SU-DHL-6 (cell line): ENCODE measurements around the gene TSPAN12.

Source experiments
- H2AFZ ChIP-seq: fragments of 200-600 bp; sonication (generic); 2 replicates; pipeline ENCODE4 v1.6.1; 2014; ENCODE audit warnings: low read depth, mild to moderate bottlenecking, moderate library complexity, mixed read lengths, antibody characterized with exemption, low read length; ENCODE audit not compliant: severe bottlenecking
- H3F3A ChIP-seq: fragments of 200-600 bp; shearing (Covaris generic); 2 replicates; pipeline ENCODE4 v1.6.0; 2016; ENCODE audit warnings: antibody characterized with exemption, mild to moderate bottlenecking; ENCODE audit not compliant: insufficient read depth
- H3K27ac ChIP-seq: fragments of 200-600 bp; sonication (generic); 2 replicates; pipeline ENCODE4 v1.5.1; 2016; ENCODE audit warnings: low read depth, mild to moderate bottlenecking, low read length, moderate library complexity, mixed read lengths
- H3K27me3 ChIP-seq: fragments of 200-600 bp; sonication (generic), shearing (Covaris generic); 2 replicates; pipeline ENCODE4 v1.6.0; 2014; ENCODE audit warnings: mild to moderate bottlenecking, low read length
- H3K36me3 ChIP-seq: fragments of 200-600 bp; sonication (generic); 2 replicates; pipeline ENCODE4 v1.6.1; 2014; ENCODE audit warnings: mild to moderate bottlenecking, low read length, mixed read lengths
- H3K4me2 ChIP-seq: fragments of 300-600, 200-600 bp; shearing (Covaris generic), sonication (generic); 2 replicates; pipeline ENCODE4 v1.6.0; 2014; ENCODE audit warnings: low read length, low read depth, mild to moderate bottlenecking; ENCODE audit not compliant: poor library complexity, severe bottlenecking
- H3K4me3 ChIP-seq: fragments of 200-600 bp; sonication (generic); 2 replicates; pipeline ENCODE4 v1.5.1; 2014; ENCODE audit warnings: antibody characterized with exemption, low read length, mild to moderate bottlenecking, mixed read lengths; ENCODE audit not compliant: insufficient read depth, poor library complexity, severe bottlenecking
- H3K79me2 ChIP-seq: fragments of 200-600 bp; sonication (generic); 2 replicates; pipeline ENCODE4 v1.6.1; 2014; ENCODE audit warnings: mild to moderate bottlenecking, low read length, moderate library complexity; ENCODE audit not compliant: insufficient read depth
- H3K9ac ChIP-seq: fragments of 200-600 bp; sonication (generic); 2 replicates; pipeline ENCODE4 v1.7.0; 2014; ENCODE audit warnings: mild to moderate bottlenecking, low read length
- H3K9me2 ChIP-seq: fragments of 200-600 bp; sonication (generic); replicated peaks from 2 replicates; pipeline ENCODE4 v1.6.1; 2014; ENCODE audit warnings: low read length; ENCODE audit not compliant: insufficient read depth
- H3K9me3 ChIP-seq: fragments of 200-600 bp; sonication (generic); 2 replicates; pipeline ENCODE4 v1.6.1; 2014; ENCODE audit warnings: low read length, mixed read lengths; ENCODE audit not compliant: insufficient read depth
- H4K20me1 ChIP-seq: fragments of 200-600 bp; sonication (generic); 2 replicates; pipeline ENCODE4 v1.6.1; 2014; ENCODE audit warnings: low read depth, mild to moderate bottlenecking, antibody characterized with exemption, low read length, moderate library complexity, mixed read lengths
- CTCF ChIP-seq: fragments of 200-600 bp; sonication (generic); IDR thresholded peaks from one replicate; pipeline ENCODE4 v1.5.1; 2017; ENCODE audit warnings: antibody characterized with exemption, mild to moderate bottlenecking, low read length, moderate library complexity; ENCODE audit not compliant: insufficient read depth, poor library complexity, severe bottlenecking
- EZH2phosphoT487 ChIP-seq: fragments of 200-600 bp; sonication (generic), shearing (Covaris generic); conservative IDR thresholded peaks from 2 replicates; pipeline ENCODE4 v1.6.1; 2018; ENCODE audit warnings: mild to moderate bottlenecking, antibody characterized with exemption, low read length, moderate library complexity, mixed read lengths

Gene TSPAN12

GRCh38 chr7:120775755-120776154 lies 82.2 kb downstream of the TSPAN12 start:
- H3K27me3 ChIP-seq, result no peaks in the 10 kb centered on the region
- TF ChIP-seq EZH2phosphoT487, result no peak
- no peak for TF ChIP-seq CTCF
- no peaks in the 10 kb centered on the region for H3K79me2 ChIP-seq
- no peak overlapping the region for H3K27ac ChIP-seq
- H3K4me3 ChIP-seq, result no peak overlapping the region
- H3K9me3 ChIP-seq, result no peaks in the 10 kb centered on the region
- no peak overlapping the region for H3K4me2 ChIP-seq
- no peaks in the 10 kb centered on the region for H3K9me2 ChIP-seq
- H3F3A ChIP-seq, result no peaks in the 10 kb centered on the region
- no peak overlapping the region for H2AFZ ChIP-seq
- no peak overlapping the region for H3K9ac ChIP-seq
- no peaks in the 10 kb centered on the region for H3K36me3 ChIP-seq
- no peaks in the 10 kb centered on the region for H4K20me1 ChIP-seq

GRCh38 chr7:120774481-120774880 lies 83.5 kb downstream of the TSPAN12 start:
- Histone ChIP-seq H3K36me3 (no peaks in the 10 kb centered on the region), H3K4me2 (no peak overlapping the region), H4K20me1 (no peaks in the 10 kb centered on the region), H3K27me3 (no peaks in the 10 kb centered on the region), H3K9me2 (no peaks in the 10 kb centered on the region), H3K27ac (no peak overlapping the region), H3K4me3 (no peak overlapping the region), H3F3A (no peaks in the 10 kb centered on the region), H3K9me3 (no peaks in the 10 kb centered on the region), H3K9ac (no peak overlapping the region), H2AFZ (no peak overlapping the region), H3K79me2 (no peaks in the 10 kb centered on the region)
- TF ChIP-seq EZH2phosphoT487 (no peak), CTCF (no peak)

- H3K4me2 ChIP-seq, result no peak overlapping the region
- H3K27me3 ChIP-seq, result no peaks in the 10 kb centered on the region
These were observed 87.7 kb downstream of the TSPAN12 start for GRCh38 chr7:120770206-120770605.

More at GRCh38 chr7:120770206-120770605, 87.7 kb downstream of the TSPAN12 start:
- Histone ChIP-seq H2AFZ (no peak overlapping the region), H3F3A (no peaks in the 10 kb centered on the region), H3K9me3 (no peaks in the 10 kb centered on the region), H3K9me2 (no peaks in the 10 kb centered on the region), H4K20me1 (no peaks in the 10 kb centered on the region), H3K9ac (no peak overlapping the region), H3K27ac (no peak overlapping the region), H3K79me2 (no peaks in the 10 kb centered on the region), H3K4me3 (no peak overlapping the region), H3K36me3 (no peaks in the 10 kb centered on the region)
- no peak for TF ChIP-seq CTCF
- no peak for TF ChIP-seq EZH2phosphoT487
